Lower leg skin (tissue), 3 donors: Measurements from ENCODE around the gene POLD4.

ENCODE experiments used
- CTCF ChIP-seq, 3 donors: fragments of 450-650 bp; IDR thresholded peaks; one replicate each; pipeline ENCODE4 v1.5.1; 2016; ENCODE audit warnings: antibody characterized with exemption in 3 of 3, mild to moderate bottlenecking in 3 of 3, moderate library complexity in 2 of 3
- POLR2A ChIP-seq, 2 donors: fragments of 450-650 bp; IDR thresholded peaks; one replicate each; pipeline ENCODE4 v1.6.1; 2016 to 2017; ENCODE audit warnings: antibody characterized with exemption in 2 of 2, mild to moderate bottlenecking in 1 of 2, moderate library complexity in 1 of 2

GRCh38 chr11:67321313-67321871 is 32.0 kb downstream of the POLD4 start:
- TF ChIP-seq CTCF (IDR thresholded peaks at IDR 0.05), result no peak
- no peak for TF ChIP-seq POLR2A (IDR thresholded peaks at IDR 0.05)
